Brain microvascular endothelial cell (primary cell): ENCODE results near the gene STAT5B.

ENCODE experiments used
- DNase-seq: peaks from one replicate; pipeline ENCODE4 v3.0.0-alpha.2; 2020
- H3K27ac ChIP-seq: fragments of 250-450 bp; sonication (Bioruptor Pico); 2 replicates; pipeline ENCODE4 v1.5.1; 2020; ENCODE audit warnings: mild to moderate bottlenecking, moderate library complexity
- H3K27me3 ChIP-seq: fragments of 250-450 bp; sonication (Bioruptor Pico); replicated peaks from 2 replicates; pipeline ENCODE4 v1.5.1; 2020; ENCODE audit warnings: mild to moderate bottlenecking
- H3K36me3 ChIP-seq: fragments of 250-450 bp; sonication (Bioruptor Pico); replicated peaks from 2 replicates; pipeline ENCODE4 v1.5.1; 2020; ENCODE audit warnings: mild to moderate bottlenecking
- H3K4me3 ChIP-seq: 2 replicates; pipeline ENCODE4 v1.5.1; 2011; ENCODE audit warnings: low read depth, mild to moderate bottlenecking, control low read depth, low read length, moderate library complexity
- CTCF ChIP-seq: IDR thresholded peaks from 2 replicates; pipeline ENCODE4 v1.5.1; 2011; ENCODE audit warnings: low read depth, mild to moderate bottlenecking, moderate library complexity, low read length, control low read depth, inconsistent platforms; ENCODE audit errors: missing control alignments
- in situ Hi-C: cut with HindIII; loops from 2 replicates; pipeline ENCODE4 v1.10.0; 2017; ENCODE audit warnings: low sequenced_read_pairs, low pct_ligation_motif_present

Gene STAT5B

GRCh38 chr17:42284024-42284369, 7.8 kb upstream of the STAT5B start:
- no peak for TF ChIP-seq CTCF
- no peaks in the 10 kb centered on the region for H3K36me3 ChIP-seq
- DNase-seq: no peak
- in situ Hi-C loops: no loop called here
- H3K27me3 ChIP-seq: no peaks in the 10 kb centered on the region
- no peak overlapping the region for H3K4me3 ChIP-seq
- H3K27ac ChIP-seq: no peak overlapping the region

DNA sequence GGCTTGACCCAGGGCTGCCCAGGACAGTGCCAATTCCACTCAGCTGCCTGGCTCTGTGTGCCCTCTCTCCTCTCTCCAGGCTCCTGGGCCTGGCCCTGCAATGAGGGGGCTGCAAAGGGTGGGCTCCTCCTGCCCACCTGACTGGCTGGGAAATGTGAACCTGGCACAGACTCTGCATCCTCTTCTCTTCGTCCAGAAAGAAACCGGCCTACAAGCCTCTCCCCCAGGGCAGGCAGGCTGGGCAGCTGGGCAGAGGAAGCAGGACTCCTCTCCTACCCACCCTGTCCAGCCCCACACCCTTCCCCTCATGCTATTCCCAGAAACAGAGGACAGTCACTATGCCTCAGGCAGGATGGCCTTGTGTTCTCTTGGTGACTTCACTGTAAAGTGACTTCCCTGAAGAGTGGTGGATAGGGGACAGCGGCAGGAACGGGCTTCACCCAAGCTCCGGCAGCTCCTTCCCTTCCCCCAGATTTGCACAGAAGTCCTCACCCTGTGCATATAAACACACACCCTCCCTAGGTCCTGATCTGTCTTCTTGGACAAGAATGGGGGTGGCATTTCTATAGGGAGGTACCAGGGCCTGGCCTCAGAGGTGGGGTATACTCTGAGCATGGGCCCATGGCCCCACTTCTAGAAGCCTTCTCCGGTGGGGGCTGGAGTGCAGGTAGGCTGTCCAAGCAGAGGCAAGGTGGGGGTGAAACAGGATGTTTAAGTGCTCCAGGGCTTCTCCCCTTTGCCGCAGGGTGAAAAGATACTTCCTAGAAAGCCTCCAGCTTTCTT, 7.2 kb upstream of the STAT5B start:
- in situ Hi-C loops: no loop called here
- H3K27me3 ChIP-seq: no peaks in the 10 kb centered on the region
- H3K27ac ChIP-seq: no peak overlapping the region
- no peak overlapping the region for H3K4me3 ChIP-seq
- TF ChIP-seq CTCF: no peak
- no peak for DNase-seq
- H3K36me3 ChIP-seq: no peaks in the 10 kb centered on the region

DNA sequence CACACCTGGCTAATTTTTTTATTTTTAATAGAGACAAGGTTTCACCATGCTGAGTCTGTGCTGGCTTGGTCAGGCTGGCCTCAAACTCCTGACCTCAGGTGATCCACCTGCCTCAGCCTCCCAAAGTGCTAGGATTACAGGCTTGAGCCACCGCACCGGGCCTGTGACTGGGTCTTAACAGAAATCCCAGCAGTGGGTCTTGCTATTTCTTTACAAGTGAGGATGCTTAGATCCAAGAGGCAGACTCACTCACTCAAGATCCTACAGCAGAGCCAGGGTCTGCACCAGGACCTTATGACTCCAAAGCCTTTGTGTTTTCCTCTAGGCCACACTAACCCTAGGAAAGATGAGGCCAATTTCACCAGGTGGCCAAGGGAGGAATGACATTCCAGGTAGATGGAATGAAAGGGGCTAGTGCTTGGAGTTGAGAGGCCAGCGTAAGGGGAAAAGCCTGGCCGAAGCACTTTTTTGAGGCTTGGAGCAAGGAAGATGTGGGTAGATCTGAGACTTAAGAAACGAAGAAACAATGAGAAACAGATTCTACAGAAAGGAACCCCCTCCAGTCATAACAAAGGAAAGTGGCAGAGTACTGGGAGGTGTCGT, 6.4 kb upstream of the STAT5B start:
- no peak for DNase-seq
- in situ Hi-C loops: no loop called here
- H3K4me3 ChIP-seq: no peak overlapping the region
- no peaks in the 10 kb centered on the region for H3K27me3 ChIP-seq
- H3K36me3 ChIP-seq: no peaks in the 10 kb centered on the region
- TF ChIP-seq CTCF: no peak
- no peak overlapping the region for H3K27ac ChIP-seq

- in situ Hi-C loops: no loop called here
- no peak overlapping the region for H3K27ac ChIP-seq
- no peak overlapping the region for H3K4me3 ChIP-seq
- no peak for TF ChIP-seq CTCF
- DNase-seq: no peak
- H3K27me3 ChIP-seq: no peaks in the 10 kb centered on the region
- no peaks in the 10 kb centered on the region for H3K36me3 ChIP-seq
Observed at GRCh38 chr17:42281571-42282096, 5.4 kb upstream of the STAT5B start.

- H3K4me3 ChIP-seq: no peak overlapping the region
- H3K36me3 ChIP-seq: no peaks in the 10 kb centered on the region
- DNase-seq: no peak
- no peak for TF ChIP-seq CTCF
- H3K27me3 ChIP-seq: no peaks in the 10 kb centered on the region
- H3K27ac ChIP-seq: no peak overlapping the region
- in situ Hi-C loops: no loop called here
Observed at GRCh38 chr17:42279776-42280630, 3.8 kb upstream of the STAT5B start.
